Endothelial cell of umbilical vein (primary cell): ENCODE results near the gene DNAAF5. TPM values are rescaled to one million over a fixed set of nuclear protein-coding genes. Genes with fewer than 3 reads are reported as not detected.

Experiments used
- BruUV-seq: library from RNA; stranded (reverse); fragments of 400-500 nt; replicated peaks from 2 replicates; lab custom pipeline; 2021; lab: Mats Ljungman, UMichigan
- CTCF ChIA-PET: fragments of 300-600, 350-600 bp; sonication (Branson Sonifier 250); formaldehyde crosslinking; loops from one replicate; lab custom pipeline; 2021; ENCODE audit warnings: antibody characterized with exemption, inconsistent platforms; lab: Charles Lee
- POLR2A ChIA-PET: fragments of 300-600, 350-600 bp; sonication (Branson Sonifier 250); formaldehyde crosslinking; loops from one replicate; lab custom pipeline; 2021; ENCODE audit warnings: antibody characterized with exemption, inconsistent platforms; lab: Charles Lee
- DNase-seq: peaks from one replicate; pipeline ENCODE4 v3.0.0-alpha.2; 2011; ENCODE audit warnings: low read depth, low spot score
- FAIRE-seq: peaks from 2 replicates; lab custom pipeline; 2011; peaks lifted over from hg19 to GRCh38; lab: Jason Lieb, UNC
- H2AFZ ChIP-seq: 2 replicates; pipeline ENCODE4 v1.6.0; 2012; ENCODE audit warnings: low read depth, low read length, control low read depth, inconsistent platforms
- H3K27ac ChIP-seq: 2 replicates; pipeline ENCODE4 v1.5.1; 2011; ENCODE audit warnings: low read depth, mild to moderate bottlenecking, control low read depth, low read length, moderate library complexity; ENCODE audit not compliant: insufficient read depth
- H3K27me3 ChIP-seq, 2 experiments: 2 replicates each; pipeline versions ENCODE4 v1.6.0 to v1.6.1; 2011; ENCODE audit warnings: low read length in 2 of 2, mixed read lengths in 1 of 2; ENCODE audit not compliant: control insufficient read depth in 2 of 2, insufficient read depth in 2 of 2
- H3K36me3 ChIP-seq, 2 experiments: 2 replicates in 1 of 2; 3 replicates in 1 of 2; pipeline ENCODE4 v1.5.1; 2011; ENCODE audit warnings: low read length in 2 of 2, mild to moderate bottlenecking in 1 of 2, moderate library complexity in 1 of 2; ENCODE audit not compliant: control insufficient read depth in 2 of 2, insufficient read depth in 2 of 2; ENCODE audit errors: extremely low read depth in 1 of 2
- H3K4me1 ChIP-seq: 3 replicates; pipeline ENCODE4 v1.5.1; 2011; ENCODE audit warnings: mild to moderate bottlenecking, low read length; ENCODE audit not compliant: control insufficient read depth, insufficient read depth; ENCODE audit errors: extremely low read depth
- H3K4me2 ChIP-seq: 2 replicates; pipeline ENCODE4 v1.6.1; 2011; ENCODE audit warnings: low read length, control low read depth, mixed read lengths; ENCODE audit not compliant: insufficient read depth
- H3K4me3 ChIP-seq, 3 experiments: fragments of 200-600 bp in 1 of 3; sonication (generic), shearing (Covaris generic) in 1 of 3; replicated peaks in 1 of 3; 2 replicates each; pipeline ENCODE4 v1.5.1; 2011 to 2016; ENCODE audit warnings: control low read depth in 3 of 3, low read length in 3 of 3, mild to moderate bottlenecking in 2 of 3, inconsistent platforms in 1 of 3, low read depth in 1 of 3, moderate library complexity in 1 of 3; ENCODE audit not compliant: insufficient read depth in 1 of 3
- H3K79me2 ChIP-seq: 2 replicates; pipeline ENCODE4 v1.6.0; 2012; ENCODE audit warnings: low read length, inconsistent platforms; ENCODE audit not compliant: control insufficient read depth, insufficient read depth
- H3K9ac ChIP-seq: replicated peaks from 2 replicates; pipeline ENCODE3; 2011; ENCODE audit warnings: low read length, control low read depth; ENCODE audit not compliant: insufficient read depth; ENCODE audit errors: extremely low read depth
- H3K9me1 ChIP-seq: replicated peaks from 3 replicates; pipeline ENCODE4 v1.6.0; 2011; ENCODE audit warnings: mild to moderate bottlenecking, low read length; ENCODE audit not compliant: control insufficient read depth, insufficient read depth; ENCODE audit errors: extremely low read depth
- H3K9me3 ChIP-seq: replicated peaks from 2 replicates; pipeline ENCODE4 v1.5.1; 2012; ENCODE audit warnings: low read length, inconsistent platforms; ENCODE audit not compliant: control insufficient read depth, insufficient read depth
- H4K20me1 ChIP-seq: replicated peaks from 2 replicates; pipeline ENCODE3; 2011; ENCODE audit warnings: mild to moderate bottlenecking, low read length; ENCODE audit not compliant: control insufficient read depth, insufficient read depth; ENCODE audit errors: extremely low read depth
- CTCF ChIP-seq, 2 donors: IDR thresholded peaks; 1 replicate in 1 of 2; 2 replicates in 1 of 2; pipeline ENCODE4 v1.5.1; 2011; ENCODE audit warnings: low read length in 2 of 2, mild to moderate bottlenecking in 2 of 2, moderate library complexity in 2 of 2, control low read depth in 1 of 2, inconsistent platforms in 1 of 2, low read depth in 1 of 2; ENCODE audit not compliant: insufficient read depth in 1 of 2; ENCODE audit errors: extremely low read depth in 1 of 2
- EZH2 ChIP-seq: IDR thresholded peaks from 2 replicates; pipeline ENCODE4 v1.6.1; 2012; ENCODE audit warnings: borderline replicate concordance, low read depth, mild to moderate bottlenecking, moderate library complexity, low read length, inconsistent platforms; ENCODE audit not compliant: severe bottlenecking
- FOS ChIP-seq: IDR thresholded peaks from 2 replicates; pipeline ENCODE4 v1.6.1; 2011; ENCODE audit warnings: mild to moderate bottlenecking, low read length, moderate library complexity, borderline replicate concordance; ENCODE audit not compliant: insufficient read depth
- GATA2 ChIP-seq: IDR thresholded peaks from 2 replicates; pipeline ENCODE4 v1.7.0; 2011; ENCODE audit warnings: low read depth, mild to moderate bottlenecking, moderate library complexity, mixed read lengths, low read length; ENCODE audit not compliant: insufficient read length, insufficient read depth
- JUN ChIP-seq: IDR thresholded peaks from 2 replicates; pipeline ENCODE4 v1.6.1; 2011; ENCODE audit warnings: borderline replicate concordance, low read depth; ENCODE audit not compliant: insufficient read length, insufficient read depth
- MAX ChIP-seq: IDR thresholded peaks from 2 replicates; pipeline ENCODE4 v1.6.1; 2011; ENCODE audit not compliant: insufficient read depth, insufficient read length
- MYC ChIP-seq: IDR thresholded peaks from one replicate; pipeline ENCODE4 v1.6.1; 2011; ENCODE audit warnings: mild to moderate bottlenecking, low read depth, low read length
- POLR2A ChIP-seq: IDR thresholded peaks from 2 replicates; pipeline ENCODE4 v1.6.1; 2012; ENCODE audit warnings: low read depth, mild to moderate bottlenecking, control low read depth, low read length
- POLR2AphosphoS5 ChIP-seq: IDR thresholded peaks from 2 replicates; pipeline ENCODE4 v1.6.1; 2012; ENCODE audit warnings: low read depth, mild to moderate bottlenecking, control low read depth, low read length, moderate library complexity; ENCODE audit not compliant: insufficient read depth
- dilution Hi-C: fragments of 300-500 bp; cut with MboI; formaldehyde crosslinking; loops from one replicate; pipeline ENCODE4 v1.15.0; 2019; ENCODE audit warnings: low sequenced_read_pairs; ENCODE audit not compliant: extremely low pct_ligation_motif_present
- intact Hi-C: fragments of 100-400 bp; cut with micrococcal nuclease; formaldehyde crosslinking; loops from one replicate; pipeline ENCODE4 v1.10.0; 2022
- polyA plus RNA-seq, 4 experiments: library from polyadenylated mRNA; depleted of rRNA in 3 of 4; stranded (reverse) in 3 of 4; unstranded in 1 of 4; fragments of >200 nt; gene quantifications; 2 replicates each; pipeline versions ENCODE4 v1.2.1 to v1.2.3, GENCODE V29; 2011 to 2012; ENCODE audit warnings: missing spikeins in 1 of 4
- total RNA-seq: library from RNA; stranded (reverse); gene quantifications from 2 replicates; pipeline ENCODE4 v1.2.3, GENCODE V29; 2021

DNAAF5 gene
- total and polyA plus RNA-seq, 2 donors (not counting 3 experiments of a cell fraction or from before 2014, with no cell fraction given), result 49.3 to 65.5 TPM

GRCh38 chr7:738723-739454, 12.4 kb downstream of the DNAAF5 start:
- Histone ChIP-seq H3K4me1 (no peaks in the 10 kb centered on the region), H3K4me3 (no peak overlapping the region), H3K9me3 (peaks cover 4% of the 10 kb centered on the region), H3K79me2 (peaks cover 46% of the 10 kb centered on the region), H3K9me1 (no peaks in the 10 kb centered on the region), H4K20me1 (no peaks in the 10 kb centered on the region), H3K4me2 (no peak overlapping the region), H3K9ac (no peak overlapping the region), H2AFZ (no peak overlapping the region), H3K27me3 (no peaks in the 10 kb centered on the region), H3K36me3 (peaks cover 3 to 20% of the 10 kb centered on the region in 2 experiments), H3K27ac (no peak overlapping the region)
- CTCF ChIA-PET, result no interaction called here
- intact Hi-C loops, result no loop called here
- dilution Hi-C loops, result no loop called here
- no peak for TF ChIP-seq POLR2A
- no peak for TF ChIP-seq CTCF (IDR thresholded peaks at IDR 0.05; ENCODE audit: extremely low read depth in 1 of 2, insufficient read depth in 1 of 2, low read depth in 1 of 2, low read length in 2 of 2)
- TF ChIP-seq MYC, result no peak
- no peak for TF ChIP-seq FOS
- TF ChIP-seq POLR2AphosphoS5, result no peak
- TF ChIP-seq MAX, result no peak
- TF ChIP-seq GATA2, result no peak
- no peak for TF ChIP-seq EZH2
- no peak for TF ChIP-seq JUN
- no TSS peak for BruUV-seq
- POLR2A ChIA-PET, result no interaction called here
- FAIRE-seq, result no peak
- DNase-seq, result no peak
